Gastroesophageal sphincter (tissue), 3 donors: ENCODE measurements around the gene TRIM69.

Source experiments
- EP300 ChIP-seq: sonication (generic); formaldehyde crosslinking; IDR thresholded peaks from one replicate; pipeline ENCODE4 v1.6.1; 2017; ENCODE audit warnings: antibody characterized with exemption, mild to moderate bottlenecking
- POLR2A ChIP-seq, 2 donors: fragments of 450-650 bp; IDR thresholded peaks; one replicate each; pipeline ENCODE4 v1.6.1; 2017; ENCODE audit warnings: antibody characterized with exemption in 2 of 2, mild to moderate bottlenecking in 2 of 2, moderate library complexity in 1 of 2
- POLR2AphosphoS5 ChIP-seq: sonication (generic); formaldehyde crosslinking; IDR thresholded peaks from one replicate; pipeline ENCODE4 v1.6.1; 2017; ENCODE audit warnings: antibody characterized with exemption
- TF ChIP-seq, protein P1 (sequence below), 4 experiments: fragments of 200-600 bp in 2 of 4; fragments of 450-650 bp in 2 of 4; sonication (generic) in 1 of 4; IDR thresholded peaks; one replicate each; pipeline ENCODE4 v1.5.1; 2017 to 2019; ENCODE audit warnings: antibody characterized with exemption in 4 of 4, mild to moderate bottlenecking in 2 of 4, moderate library complexity in 2 of 4

DNA sequence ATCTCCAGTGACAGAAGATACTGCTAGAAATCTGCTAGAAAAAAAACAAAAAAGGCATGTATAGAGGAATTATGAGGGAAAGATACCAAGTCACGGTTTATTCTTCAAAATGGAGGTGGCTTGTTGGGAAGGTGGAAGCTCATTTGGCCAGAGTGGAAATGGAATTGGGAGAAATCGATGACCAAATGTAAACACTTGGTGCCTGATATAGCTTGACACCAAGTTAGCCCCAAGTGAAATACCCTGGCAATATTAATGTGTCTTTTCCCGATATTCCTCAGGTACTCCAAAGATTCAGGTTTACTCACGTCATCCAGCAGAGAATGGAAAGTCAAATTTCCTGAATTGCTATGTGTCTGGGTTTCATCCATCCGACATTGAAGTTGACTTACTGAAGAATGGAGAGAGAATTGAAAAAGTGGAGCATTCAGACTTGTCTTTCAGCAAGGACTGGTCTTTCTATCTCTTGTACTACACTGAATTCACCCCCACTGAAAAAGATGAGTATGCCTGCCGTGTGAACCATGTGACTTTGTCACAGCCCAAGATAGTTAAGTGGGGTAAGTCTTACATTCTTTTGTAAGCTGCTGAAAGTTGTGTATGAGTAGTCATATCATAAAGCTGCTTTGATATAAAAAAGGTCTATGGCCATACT lies 21.1 kb upstream of the TRIM69 start:
- TF ChIP-seq, protein P1, sequence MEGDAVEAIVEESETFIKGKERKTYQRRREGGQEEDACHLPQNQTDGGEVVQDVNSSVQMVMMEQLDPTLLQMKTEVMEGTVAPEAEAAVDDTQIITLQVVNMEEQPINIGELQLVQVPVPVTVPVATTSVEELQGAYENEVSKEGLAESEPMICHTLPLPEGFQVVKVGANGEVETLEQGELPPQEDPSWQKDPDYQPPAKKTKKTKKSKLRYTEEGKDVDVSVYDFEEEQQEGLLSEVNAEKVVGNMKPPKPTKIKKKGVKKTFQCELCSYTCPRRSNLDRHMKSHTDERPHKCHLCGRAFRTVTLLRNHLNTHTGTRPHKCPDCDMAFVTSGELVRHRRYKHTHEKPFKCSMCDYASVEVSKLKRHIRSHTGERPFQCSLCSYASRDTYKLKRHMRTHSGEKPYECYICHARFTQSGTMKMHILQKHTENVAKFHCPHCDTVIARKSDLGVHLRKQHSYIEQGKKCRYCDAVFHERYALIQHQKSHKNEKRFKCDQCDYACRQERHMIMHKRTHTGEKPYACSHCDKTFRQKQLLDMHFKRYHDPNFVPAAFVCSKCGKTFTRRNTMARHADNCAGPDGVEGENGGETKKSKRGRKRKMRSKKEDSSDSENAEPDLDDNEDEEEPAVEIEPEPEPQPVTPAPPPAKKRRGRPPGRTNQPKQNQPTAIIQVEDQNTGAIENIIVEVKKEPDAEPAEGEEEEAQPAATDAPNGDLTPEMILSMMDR (IDR thresholded peaks at IDR 0.05) = no peak
- no peak for TF ChIP-seq POLR2A (IDR thresholded peaks at IDR 0.05)
- no peak for TF ChIP-seq EP300
- no peak for TF ChIP-seq POLR2AphosphoS5
